H54 (cell line): Measurements from ENCODE around the gene SHBG.
"Not testable (repeated sequence)": the region's sequence is repeated elsewhere in the genome, so short reads cannot be mapped to it uniquely, and the experiment has no call there.

Experiments used
- DNase-seq: peaks from one replicate; pipeline ENCODE4 v3.0.0; 2011; ENCODE audit warnings: low spot score, mixed read lengths; ENCODE audit not compliant: insufficient read length
- FAIRE-seq: peaks from 3 replicates; lab custom pipeline; 2011; peaks lifted over from hg19 to GRCh38; lab: Jason Lieb, UNC
- POLR2A ChIP-seq: IDR thresholded peaks from 2 replicates; pipeline ENCODE4 v1.6.1; 2011; ENCODE audit warnings: low read depth, mild to moderate bottlenecking, low read length

The SHBG gene

GRCh38 chr17:7590743-7591142 is 39.2 kb upstream of the SHBG start:
- DNase-seq (no peak), FAIRE-seq (no peak)

GRCh38 chr17:7591596-7591995 is 38.3 kb upstream of the SHBG start:
- no peak for FAIRE-seq

More at GRCh38 chr17:7590743-7591142, 39.2 kb upstream of the SHBG start:
- TF ChIP-seq POLR2A: no peak

GRCh38 chr17:7592422-7593021 is 37.4 kb upstream of the SHBG start:
- no peak for DNase-seq
- no peak for TF ChIP-seq POLR2A
- FAIRE-seq: no peak

More at GRCh38 chr17:7591596-7591995, 38.3 kb upstream of the SHBG start:
- TF ChIP-seq POLR2A: no peak
- DNase-seq: no peak

GRCh38 chr17:7593296-7593695 is 36.6 kb upstream of the SHBG start:
- DNase-seq: no peak
- no peak for TF ChIP-seq POLR2A
- no peak for FAIRE-seq

- FAIRE-seq, DNase-seq: not testable (repeated sequence)
Measured at GRCh38 chr17:7597561-7597960, 32.4 kb upstream of the SHBG start.

- no peak for TF ChIP-seq POLR2A
- DNase-seq (no peak), FAIRE-seq (no peak)
Measured at GRCh38 chr17:7606280-7606679, 23.7 kb upstream of the SHBG start.

- DNase-seq: no peak
- TF ChIP-seq POLR2A: no peak
- no peak for FAIRE-seq
Measured at GRCh38 chr17:7610641-7611040, 19.3 kb upstream of the SHBG start.

GRCh38 chr17:7611635-7612293 is 18.2 kb upstream of the SHBG start:
- DNase-seq (no peak), FAIRE-seq (no peak)
- TF ChIP-seq POLR2A: no peak

- no peak for FAIRE-seq
- no peak for DNase-seq
- no peak for TF ChIP-seq POLR2A
Measured at GRCh38 chr17:7612294-7612640, 17.7 kb upstream of the SHBG start.

GRCh38 chr17:7613769-7614424 is 16.0 kb upstream of the SHBG start:
- FAIRE-seq: no peak
- no peak for TF ChIP-seq POLR2A

GRCh38 chr17:7614425-7615264 is 15.3 kb upstream of the SHBG start, which contains the start of gene FXR2:
TSS of gene FXR2 (minus strand) at chr17:7614897. CDS start at chr17:7614532, 365 bp downstream.
- DNase-seq: peak; percentile 87
- no peak for FAIRE-seq
- TF ChIP-seq POLR2A: peak; percentile 67

More at GRCh38 chr17:7613769-7614424, 16.0 kb upstream of the SHBG start:
- DNase-seq: peak; percentile 15

- no peak for DNase-seq
- FAIRE-seq: no peak
Measured at GRCh38 chr17:7615265-7615747, 14.6 kb upstream of the SHBG start.

GRCh38 chr17:7618608-7619007 is 11.3 kb upstream of the SHBG start:
- no peak for TF ChIP-seq POLR2A
- DNase-seq (no peak), FAIRE-seq (no peak)

More at GRCh38 chr17:7615265-7615747, 14.6 kb upstream of the SHBG start:
- no peak for TF ChIP-seq POLR2A
